OCI-LY3 (cell line): ENCODE data around the gene GTF2I.
"Not testable (repeated sequence)": the region's sequence is repeated elsewhere in the genome, so short reads cannot be mapped to it uniquely, and the experiment has no call there.

Experiments used
- H2AFZ ChIP-seq: fragments of 200-600, 300-600 bp; shearing (Covaris generic); 2 replicates; pipeline ENCODE4 v1.6.0; 2014; ENCODE audit warnings: antibody characterized with exemption, low read depth, low read length
- H3K27ac ChIP-seq: fragments of 200-600, 300-600 bp; sonication (generic); 2 replicates; pipeline ENCODE4 v1.5.1; 2014; ENCODE audit warnings: mild to moderate bottlenecking, low read length, moderate library complexity, mixed read lengths
- H3K27me3 ChIP-seq: fragments of 200-600, 300-600 bp; sonication (generic); 2 replicates; pipeline ENCODE4 v1.6.1; 2014; ENCODE audit warnings: low read depth, low read length, mixed read lengths
- H3K36me3 ChIP-seq: fragments of 200-600, 300-600 bp; sonication (generic); replicated peaks from 2 replicates; pipeline ENCODE3; 2014; ENCODE audit warnings: low read depth, low read length, mixed read lengths
- H3K4me1 ChIP-seq: fragments of 300-600, 200-600 bp; sonication (generic); 2 replicates; pipeline ENCODE4 v1.6.1; 2014; ENCODE audit warnings: low read length, mixed read lengths
- H3K4me2 ChIP-seq: fragments of 200-600, 300-600 bp; sonication (generic); 2 replicates; pipeline ENCODE4 v1.6.1; 2014; ENCODE audit warnings: low read length, mixed read lengths
- H3K4me3 ChIP-seq: fragments of 300-600, 200-600 bp; sonication (generic); 2 replicates; pipeline ENCODE4 v1.5.1; 2014; ENCODE audit warnings: antibody characterized with exemption, mild to moderate bottlenecking, low read length, moderate library complexity
- H3K79me2 ChIP-seq: fragments of 300-600, 200-600 bp; shearing (Covaris generic); 2 replicates; pipeline ENCODE4 v1.6.1; 2014; ENCODE audit warnings: mild to moderate bottlenecking, low read length, mixed read lengths
- H3K9ac ChIP-seq: fragments of 300-600, 200-600 bp; shearing (Covaris generic); 2 replicates; pipeline ENCODE4 v1.6.0; 2014; ENCODE audit warnings: mild to moderate bottlenecking, low read length, moderate library complexity
- H3K9me3 ChIP-seq: fragments of 200-600, 300-600 bp; shearing (Covaris generic); 2 replicates; pipeline ENCODE4 v1.6.1; 2014; ENCODE audit warnings: low read length, mixed read lengths; ENCODE audit not compliant: insufficient read depth
- H4K20me1 ChIP-seq: fragments of 200-600, 300-600 bp; sonication (generic); 2 replicates; pipeline ENCODE4 v1.6.1; 2016; ENCODE audit warnings: low read length, mixed read lengths; ENCODE audit not compliant: insufficient read depth

The GTF2I gene

GRCh38 chr7:74739974-74740703 is 82.6 kb downstream of the GTF2I start:
- H4K20me1 ChIP-seq, H2AFZ ChIP-seq, H3K9me3 ChIP-seq, H3K27ac ChIP-seq, H3K9ac ChIP-seq, H3K27me3 ChIP-seq, H3K4me2 ChIP-seq, H3K36me3 ChIP-seq, H3K4me1 ChIP-seq, H3K4me3 ChIP-seq, H3K79me2 ChIP-seq: not testable (repeated sequence)

- not testable (repeated sequence) for H3K27me3 ChIP-seq, H3K9me3 ChIP-seq, H3K9ac ChIP-seq, H3K4me2 ChIP-seq, H4K20me1 ChIP-seq, H2AFZ ChIP-seq, H3K36me3 ChIP-seq, H3K79me2 ChIP-seq, H3K4me3 ChIP-seq, H3K27ac ChIP-seq, H3K4me1 ChIP-seq
Observed at GRCh38 chr7:74743936-74744557, 86.5 kb downstream of the GTF2I start.

- H3K4me2 ChIP-seq, H3K27me3 ChIP-seq, H3K79me2 ChIP-seq, H3K9ac ChIP-seq, H3K4me1 ChIP-seq, H3K36me3 ChIP-seq, H3K4me3 ChIP-seq, H3K27ac ChIP-seq, H4K20me1 ChIP-seq, H3K9me3 ChIP-seq, H2AFZ ChIP-seq: not testable (repeated sequence)
Observed at GRCh38 chr7:74753921-74754482, 96.5 kb downstream of the GTF2I start.

- H2AFZ ChIP-seq, H3K79me2 ChIP-seq, H3K4me3 ChIP-seq, H3K4me1 ChIP-seq, H3K4me2 ChIP-seq, H3K27ac ChIP-seq, H3K9ac ChIP-seq, H3K36me3 ChIP-seq, H3K9me3 ChIP-seq, H3K27me3 ChIP-seq, H4K20me1 ChIP-seq: not testable (repeated sequence)
Observed at GRCh38 chr7:74756673-74757072, 99.2 kb downstream of the GTF2I start.

- H3K79me2 ChIP-seq, H3K4me3 ChIP-seq, H3K4me2 ChIP-seq, H4K20me1 ChIP-seq, H3K9me3 ChIP-seq, H3K4me1 ChIP-seq, H3K36me3 ChIP-seq, H2AFZ ChIP-seq, H3K27me3 ChIP-seq, H3K27ac ChIP-seq, H3K9ac ChIP-seq: not testable (repeated sequence)
Observed at GRCh38 chr7:74758268-74758667, 100.8 kb downstream of the GTF2I start.

- H3K79me2 ChIP-seq, H2AFZ ChIP-seq, H3K36me3 ChIP-seq, H3K4me1 ChIP-seq, H3K9me3 ChIP-seq, H4K20me1 ChIP-seq, H3K9ac ChIP-seq, H3K27me3 ChIP-seq, H3K27ac ChIP-seq, H3K4me2 ChIP-seq, H3K4me3 ChIP-seq: not testable (repeated sequence)
Observed at GRCh38 chr7:74758982-74759381, 101.5 kb downstream of the GTF2I start.

GRCh38 chr7:74765205-74765918 is 107.8 kb downstream of the GTF2I start:
- H3K4me3 ChIP-seq, H3K9me3 ChIP-seq, H3K4me1 ChIP-seq, H3K27me3 ChIP-seq, H3K9ac ChIP-seq, H3K4me2 ChIP-seq, H2AFZ ChIP-seq, H4K20me1 ChIP-seq, H3K27ac ChIP-seq, H3K79me2 ChIP-seq, H3K36me3 ChIP-seq: not testable (repeated sequence)

GRCh38 chr7:74766509-74766908 is 109.0 kb downstream of the GTF2I start:
- H3K4me2 ChIP-seq, H2AFZ ChIP-seq, H4K20me1 ChIP-seq, H3K27ac ChIP-seq, H3K4me3 ChIP-seq, H3K36me3 ChIP-seq, H3K4me1 ChIP-seq, H3K79me2 ChIP-seq, H3K27me3 ChIP-seq, H3K9ac ChIP-seq, H3K9me3 ChIP-seq: not testable (repeated sequence)

GRCh38 chr7:74766991-74767390 is 109.5 kb downstream of the GTF2I start:
- H3K27me3 ChIP-seq, H3K4me3 ChIP-seq, H3K36me3 ChIP-seq, H3K79me2 ChIP-seq, H2AFZ ChIP-seq, H3K27ac ChIP-seq, H3K9me3 ChIP-seq, H4K20me1 ChIP-seq, H3K9ac ChIP-seq, H3K4me1 ChIP-seq, H3K4me2 ChIP-seq: not testable (repeated sequence)
